Mammary epithelial cell (primary cell): ENCODE measurements around the gene DNM2.

Experiments used
- CTCF ChIP-seq, 2 donors: IDR thresholded peaks in 1 of 2; conservative IDR thresholded peaks in 1 of 2; 2 replicates each; pipeline ENCODE4 v1.5.1; 2011 to 2012; ENCODE audit warnings: inconsistent platforms in 2 of 2, low read length in 2 of 2, mild to moderate bottlenecking in 2 of 2, control low read depth in 1 of 2, low read depth in 1 of 2; ENCODE audit not compliant: insufficient read depth in 1 of 2; ENCODE audit errors: extremely low read depth in 1 of 2
- EZH2 ChIP-seq: IDR thresholded peaks from 2 replicates; pipeline ENCODE4 v1.6.1; 2012; ENCODE audit warnings: low read length, inconsistent platforms, borderline replicate concordance

- TF ChIP-seq CTCF (conservative IDR thresholded peaks at IDR 0.05 in 1 of 2, IDR thresholded peaks at IDR 0.05 in 1 of 2; ENCODE audit: extremely low read depth in 1 of 2, insufficient read depth in 1 of 2, low read depth in 1 of 2, low read length in 2 of 2) (no peak), EZH2 (no peak)
These were observed 8.4 kb downstream of the DNM2 start for GRCh38 chr19:10726268-10726667.
